Mucosa of rectum (tissue), 2 donors: Measurements from ENCODE around the gene DPYSL4.

Experiments used
- H3K27ac ChIP-seq, 2 donors: one replicate each; pipeline ENCODE4 v1.7.0; 2013; ENCODE audit warnings: inconsistent platforms in 2 of 2, low read depth in 2 of 2, low read length in 2 of 2
- H3K27me3 ChIP-seq, 2 donors: one replicate each; pipeline ENCODE4 v1.7.0; 2013; ENCODE audit warnings: low read length in 2 of 2; ENCODE audit not compliant: control insufficient read depth in 2 of 2, insufficient read depth in 2 of 2
- H3K36me3 ChIP-seq, 2 donors: one replicate each; pipeline ENCODE4 v1.7.0; 2013; ENCODE audit warnings: low read length in 2 of 2; ENCODE audit not compliant: control insufficient read depth in 2 of 2, insufficient read depth in 2 of 2
- H3K4me1 ChIP-seq, 2 donors: one replicate each; pipeline ENCODE4 v1.7.0; 2013; ENCODE audit warnings: low read length in 2 of 2, mild to moderate bottlenecking in 1 of 2; ENCODE audit not compliant: control insufficient read depth in 2 of 2, insufficient read depth in 2 of 2
- H3K4me3 ChIP-seq, 2 donors: one replicate each; pipeline ENCODE4 v1.7.0; 2013; ENCODE audit warnings: low read length in 2 of 2
- H3K9ac ChIP-seq, 2 donors: one replicate each; pipeline ENCODE4 v1.7.0; 2013; ENCODE audit warnings: low read length in 2 of 2, low read depth in 1 of 2, mild to moderate bottlenecking in 1 of 2
- H3K9me3 ChIP-seq, 2 donors: one replicate each; pipeline ENCODE4 v1.7.0; 2013; ENCODE audit warnings: low read length in 2 of 2; ENCODE audit not compliant: control insufficient read depth in 2 of 2
- donor health status: healthy.
- donor health status: Normal muscosa, but diverticular disease.

Gene DPYSL4

GRCh38 chr10:132142396-132143161 lies 44.2 kb upstream of the DPYSL4 start:
- no peak overlapping the region for H3K27ac ChIP-seq
- H3K4me1 ChIP-seq: no peaks in the 10 kb centered on the region
- H3K36me3 ChIP-seq: no peaks in the 10 kb centered on the region
- no peak overlapping the region for H3K4me3 ChIP-seq
- no peak overlapping the region for H3K9ac ChIP-seq
- H3K9me3 ChIP-seq: no peaks in the 10 kb centered on the region
- H3K27me3 ChIP-seq: no peaks in the 10 kb centered on the region

- H3K4me3 ChIP-seq: no peak overlapping the region
- no peak overlapping the region for H3K27ac ChIP-seq
- no peak overlapping the region for H3K9ac ChIP-seq
- no peaks in the 10 kb centered on the region for H3K27me3 ChIP-seq
- no peaks in the 10 kb centered on the region for H3K36me3 ChIP-seq
- no peaks in the 10 kb centered on the region for H3K9me3 ChIP-seq
- H3K4me1 ChIP-seq: no peaks in the 10 kb centered on the region
Measured at GRCh38 chr10:132143162-132143561, 43.6 kb upstream of the DPYSL4 start.

DNA sequence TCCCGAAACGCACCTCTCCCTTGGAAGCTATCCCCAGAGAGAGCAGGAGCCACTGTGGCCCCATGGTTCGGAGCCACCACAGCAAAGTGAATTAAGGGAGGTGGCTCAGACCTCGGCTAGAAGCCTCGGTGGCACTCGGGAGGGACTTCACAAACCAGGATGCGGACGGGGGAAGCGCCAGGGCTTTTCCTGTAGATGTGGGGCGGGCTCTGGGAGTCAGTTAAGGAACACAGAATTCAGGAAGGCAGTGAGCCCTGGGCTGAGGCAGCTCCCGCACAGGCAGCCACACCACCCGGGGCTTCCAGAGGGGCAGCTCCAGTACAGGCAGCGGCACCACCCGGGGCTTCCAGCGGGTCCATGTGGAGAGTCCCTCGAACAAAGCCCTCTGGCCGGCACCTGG lies 42.7 kb upstream of the DPYSL4 start:
- H3K36me3 ChIP-seq: no peaks in the 10 kb centered on the region
- H3K9ac ChIP-seq: no peak overlapping the region
- H3K4me3 ChIP-seq: no peak overlapping the region
- no peaks in the 10 kb centered on the region for H3K27me3 ChIP-seq
- no peak overlapping the region for H3K27ac ChIP-seq
- no peaks in the 10 kb centered on the region for H3K9me3 ChIP-seq
- H3K4me1 ChIP-seq: no peaks in the 10 kb centered on the region

DNA sequence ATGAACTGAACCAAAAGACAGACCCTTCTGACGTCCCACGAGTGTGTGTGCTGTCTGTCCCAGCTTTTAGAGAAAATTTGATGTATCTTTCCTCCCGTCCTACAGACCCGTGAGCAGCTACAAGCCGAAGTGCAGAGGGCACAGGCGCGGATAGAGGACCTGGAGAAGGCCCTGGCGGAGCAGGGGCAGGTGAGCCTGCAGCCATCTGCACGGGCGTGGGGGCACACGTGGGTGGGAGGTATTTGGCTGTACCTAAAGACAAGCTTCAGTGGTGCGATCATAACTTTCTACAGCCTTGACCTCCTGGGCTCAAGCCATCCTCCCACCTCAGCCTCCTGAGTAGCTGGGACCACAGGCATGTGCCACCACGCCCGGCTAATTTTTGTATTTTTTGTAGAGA lies 41.7 kb upstream of the DPYSL4 start:
- Histone ChIP-seq H3K27me3 (no peaks in the 10 kb centered on the region), H3K9me3 (no peaks in the 10 kb centered on the region), H3K4me1 (no peaks in the 10 kb centered on the region), H3K27ac (no peak overlapping the region), H3K9ac (no peak overlapping the region), H3K4me3 (no peak overlapping the region), H3K36me3 (no peaks in the 10 kb centered on the region)

- Histone ChIP-seq H3K27me3 (no peaks in the 10 kb centered on the region), H3K9ac (no peak overlapping the region), H3K36me3 (no peaks in the 10 kb centered on the region), H3K4me1 (no peaks in the 10 kb centered on the region), H3K27ac (no peak overlapping the region), H3K4me3 (no peak overlapping the region), H3K9me3 (no peaks in the 10 kb centered on the region)
Measured at GRCh38 chr10:132145521-132146185, 41.1 kb upstream of the DPYSL4 start.

- H3K9ac ChIP-seq: no peak overlapping the region
- no peaks in the 10 kb centered on the region for H3K36me3 ChIP-seq
- no peak overlapping the region for H3K27ac ChIP-seq
- no peak overlapping the region for H3K4me3 ChIP-seq
- no peaks in the 10 kb centered on the region for H3K27me3 ChIP-seq
- H3K9me3 ChIP-seq: no peaks in the 10 kb centered on the region
- H3K4me1 ChIP-seq: no peaks in the 10 kb centered on the region
Measured at GRCh38 chr10:132146271-132146671, 40.5 kb upstream of the DPYSL4 start.

GRCh38 chr10:132146941-132147915 lies 39.5 kb upstream of the DPYSL4 start:
- Histone ChIP-seq H3K9me3 (no peaks in the 10 kb centered on the region), H3K27ac (no peak overlapping the region), H3K27me3 (no peaks in the 10 kb centered on the region), H3K9ac (no peak overlapping the region), H3K4me1 (no peaks in the 10 kb centered on the region), H3K36me3 (no peaks in the 10 kb centered on the region), H3K4me3 (no peak overlapping the region)

GRCh38 chr10:132148261-132149251 lies 38.2 kb upstream of the DPYSL4 start:
- Histone ChIP-seq H3K27me3 (no peaks in the 10 kb centered on the region), H3K9me3 (no peaks in the 10 kb centered on the region), H3K27ac (no peak overlapping the region), H3K4me3 (no peak overlapping the region), H3K9ac (no peak overlapping the region), H3K4me1 (no peaks in the 10 kb centered on the region), H3K36me3 (no peaks in the 10 kb centered on the region)

GRCh38 chr10:132149271-132149670 lies 37.5 kb upstream of the DPYSL4 start:
- no peak overlapping the region for H3K27ac ChIP-seq
- no peak overlapping the region for H3K9ac ChIP-seq

More at GRCh38 chr10:132149271-132149670, 37.5 kb upstream of the DPYSL4 start:
- no peaks in the 10 kb centered on the region for H3K9me3 ChIP-seq
- H3K36me3 ChIP-seq: no peaks in the 10 kb centered on the region
- H3K4me3 ChIP-seq: no peak overlapping the region
- no peaks in the 10 kb centered on the region for H3K27me3 ChIP-seq
- H3K4me1 ChIP-seq: no peaks in the 10 kb centered on the region
